ENCODE data around the gene EEIG1.

EEIG1 gene

GRCh38 chr9:127937388-127938297, 43.1 kb downstream of the EEIG1 start, which contains the start of gene DPM2:
Gene DPM2 (minus strand): TSS chr9:127937854. CDS start chr9:127937820, 34 bp downstream.
- peak; percentile 93 for DNase-seq

GRCh38 chr9:127937056-127937387, 43.8 kb downstream of the EEIG1 start:
- DNase-seq = no peak

GRCh38 chr9:127936347-127936852, 44.4 kb downstream of the EEIG1 start:
- no peak for DNase-seq

GRCh38 chr9:127935765-127936221, 45.0 kb downstream of the EEIG1 start:
- no peak for DNase-seq

- no peak for DNase-seq
These were observed 45.8 kb downstream of the EEIG1 start for GRCh38 chr9:127934986-127935385.

- no peak for DNase-seq
These were observed 46.5 kb downstream of the EEIG1 start for GRCh38 chr9:127934248-127934647.

- DNase-seq = no peak
These were observed 49.5 kb downstream of the EEIG1 start for GRCh38 chr9:127931092-127931881.

Data from retina (tissue), 1 donor.